Effector memory CD8-positive, alpha-beta T cell (primary cell): Measurements from ENCODE around the gene RPS6KA2.
A peak's percentile ranks its signal among the peaks of the same experiment; 100 is the strongest.

Source experiments
- ATAC-seq: fragments of 150-1000 bp; cut with Tn5 transposase; replicated peaks from 2 replicates; pipeline ENCODE4 v1.10.0; 2021; ENCODE audit warnings: mild to moderate bottlenecking, moderate library complexity
- DNase-seq, 3 experiments: peaks; one replicate each; pipeline ENCODE4 v3.0.0; 2021
- H3K27ac Mint-ChIP-seq, 2 donors: one replicate each; pipeline ENCODE4 v1.8.0; 2022; ENCODE audit warnings: mild to moderate bottlenecking in 2 of 2, mixed read lengths in 2 of 2, moderate library complexity in 2 of 2
- H3K27me3 Mint-ChIP-seq, 2 donors: one replicate each; pipeline ENCODE4 v1.8.0; 2022; ENCODE audit warnings: mixed read lengths in 2 of 2
- H3K36me3 Mint-ChIP-seq: one replicate; pipeline ENCODE4 v1.8.0; 2022; ENCODE audit warnings: mild to moderate bottlenecking, moderate library complexity, mixed read lengths; ENCODE audit not compliant: insufficient read depth
- H3K4me1 Mint-ChIP-seq, 2 donors: one replicate each; pipeline ENCODE4 v1.8.0; 2022; ENCODE audit warnings: low read depth in 2 of 2, mixed read lengths in 2 of 2
- H3K4me3 Mint-ChIP-seq, 2 donors: one replicate each; pipeline ENCODE4 v1.8.0; 2022; ENCODE audit warnings: mild to moderate bottlenecking in 2 of 2, mixed read lengths in 2 of 2, moderate library complexity in 2 of 2
- H3K9me3 Mint-ChIP-seq, 2 donors: one replicate each; pipeline ENCODE4 v1.8.0; 2022; ENCODE audit warnings: mixed read lengths in 2 of 2

Gene RPS6KA2

DNA sequence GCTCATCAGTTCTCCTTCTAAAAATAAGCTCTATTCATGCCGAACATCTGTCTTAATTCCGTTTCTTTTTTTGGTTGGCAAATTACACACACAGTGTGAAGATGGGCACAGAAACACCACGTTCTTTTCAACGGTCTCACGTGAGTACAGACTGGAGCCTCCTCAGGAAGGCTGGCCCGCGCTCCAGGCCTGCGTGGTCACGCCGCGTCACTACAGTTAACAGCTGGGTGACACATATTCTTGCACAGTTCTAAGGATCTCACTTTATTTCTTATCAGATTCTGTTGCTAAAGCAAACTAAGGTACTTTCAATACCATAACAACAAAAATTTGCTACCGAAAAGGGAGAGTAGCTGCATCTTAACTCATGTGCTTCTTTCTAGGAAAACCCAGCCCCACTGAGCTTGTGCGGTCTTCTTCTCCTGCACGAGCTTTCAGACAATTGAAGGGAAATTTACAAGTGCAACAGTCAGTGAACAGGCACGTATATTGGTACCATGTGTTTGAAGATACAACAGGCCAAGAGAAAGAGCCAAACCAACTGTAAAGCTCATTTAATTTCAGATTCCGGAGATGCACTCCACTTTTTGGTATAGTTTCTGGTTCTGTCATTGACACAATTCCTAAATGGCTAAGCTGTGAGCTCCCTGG lies 188.7 kb downstream of the RPS6KA2 start:
- Mint-ChIP-seq H3K4me1 (peaks cover 14 to 21% of the 10 kb centered on the region in 2 donors), H3K27ac (no peak overlapping the region)

GRCh38 chr6:166437661-166438060 lies 189.4 kb downstream of the RPS6KA2 start:
- Mint-ChIP-seq H3K4me3 (no peak overlapping the region), H3K9me3 (no peaks in the 10 kb centered on the region), H3K36me3 (peaks cover 6% of the 10 kb centered on the region), H3K4me1 (peaks cover 14 to 21% of the 10 kb centered on the region in 2 donors), H3K27me3 (peaks cover 8 to 20% of the 10 kb centered on the region in 2 donors), H3K27ac (no peak overlapping the region)
- no peak for DNase-seq
- no peak for ATAC-seq

More for the DNA sequence above, 188.7 kb downstream of the RPS6KA2 start:
- Mint-ChIP-seq H3K4me3 (no peak overlapping the region), H3K9me3 (no peaks in the 10 kb centered on the region), H3K36me3 (peaks cover 6% of the 10 kb centered on the region), H3K27me3 (peaks cover 8 to 20% of the 10 kb centered on the region in 2 donors)
- DNase-seq (no peak), ATAC-seq (no peak)

DNA sequence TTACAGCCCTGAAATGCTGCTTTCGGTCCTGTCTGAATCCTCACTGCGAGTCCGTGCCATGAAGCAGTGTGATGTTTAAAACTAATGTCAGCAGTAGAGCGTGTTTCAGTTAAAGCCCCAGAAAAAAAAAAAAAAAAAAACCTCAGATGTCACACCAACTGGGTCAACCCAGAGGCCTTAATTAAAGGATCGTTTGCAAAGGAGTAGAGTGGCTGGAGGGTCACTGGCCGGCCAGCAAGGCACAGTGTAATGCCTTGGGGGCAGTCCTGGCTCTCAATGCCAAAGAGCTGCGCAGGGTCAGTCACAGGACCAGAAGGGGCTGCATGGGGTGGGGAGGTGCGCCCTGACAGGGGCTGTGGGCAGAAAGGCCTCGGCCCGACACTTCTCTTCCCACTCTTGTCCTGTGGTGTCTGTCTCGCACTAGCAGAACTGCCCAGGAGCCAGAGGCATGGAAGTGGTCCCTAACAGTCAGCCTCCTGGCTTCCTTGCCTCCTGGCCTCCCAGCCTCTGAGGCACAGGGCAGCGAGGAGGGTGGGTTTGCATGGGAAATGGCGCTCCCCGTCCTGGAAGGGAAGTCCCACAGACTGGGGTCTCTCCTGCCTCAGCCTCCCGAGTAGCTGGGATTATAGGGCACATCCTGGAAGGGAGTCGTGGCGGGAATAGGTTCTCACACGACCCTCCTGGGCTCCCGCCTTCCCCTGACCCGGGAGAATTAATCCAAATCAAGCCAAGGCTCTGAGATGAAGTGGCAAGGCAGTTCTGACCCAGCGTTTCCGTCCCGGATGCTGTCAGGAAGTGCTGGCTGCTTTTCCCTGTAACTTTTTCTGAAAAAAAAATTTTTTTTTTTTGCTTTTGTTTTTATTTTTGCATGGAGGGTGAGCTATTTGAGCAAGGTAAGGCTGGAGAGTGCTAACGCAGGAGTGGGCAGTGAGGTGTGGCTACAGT lies 190.6 kb downstream of the RPS6KA2 start:
- Mint-ChIP-seq H3K9me3 (no peaks in the 10 kb centered on the region), H3K27ac (peak overlapping the region; percentile 49 to 94), H3K4me1 (peaks cover 14 to 21% of the 10 kb centered on the region in 2 donors), H3K36me3 (peaks cover 6% of the 10 kb centered on the region), H3K4me3 (peak overlapping the region; percentile 42 to 57), H3K27me3 (peaks cover 8 to 18% of the 10 kb centered on the region in 2 donors)
- ATAC-seq = no peak
- no peak for DNase-seq

- peaks cover 0 to 10% of the 10 kb centered on the region in 2 donors for H3K27me3 Mint-ChIP-seq
- peak overlapping the region; percentile 42 to 57 for H3K4me3 Mint-ChIP-seq
- H3K27ac Mint-ChIP-seq = peak overlapping the region; percentile 49 to 94
- peak; percentile 98 for ATAC-seq
- no peaks in the 10 kb centered on the region for H3K9me3 Mint-ChIP-seq
- peaks cover 14 to 21% of the 10 kb centered on the region in 2 donors for H3K4me1 Mint-ChIP-seq
- peaks cover 6% of the 10 kb centered on the region for H3K36me3 Mint-ChIP-seq
- peak; percentile 66 to 71 (median 71) for DNase-seq
Observed at GRCh38 chr6:166435574-166435973, 191.5 kb downstream of the RPS6KA2 start.

GRCh38 chr6:166434336-166434735 lies 192.7 kb downstream of the RPS6KA2 start:
- H3K4me3 Mint-ChIP-seq = no peak overlapping the region

GRCh38 chr6:166433096-166433495 lies 194.0 kb downstream of the RPS6KA2 start:
- H3K4me3 Mint-ChIP-seq = no peak overlapping the region
- no peak for DNase-seq
- H3K27ac Mint-ChIP-seq = no peak overlapping the region
- ATAC-seq = no peak
- peaks cover 10 to 13% of the 10 kb centered on the region in 2 donors for H3K4me1 Mint-ChIP-seq
- H3K36me3 Mint-ChIP-seq = peaks cover 3% of the 10 kb centered on the region
- H3K9me3 Mint-ChIP-seq = no peaks in the 10 kb centered on the region
- H3K27me3 Mint-ChIP-seq = no peaks in the 10 kb centered on the region

More at GRCh38 chr6:166434336-166434735, 192.7 kb downstream of the RPS6KA2 start:
- Mint-ChIP-seq H3K4me1 (peaks cover 11 to 14% of the 10 kb centered on the region in 2 donors), H3K9me3 (no peaks in the 10 kb centered on the region), H3K27me3 (peaks cover 0 to 4% of the 10 kb centered on the region in 2 donors), H3K27ac (no peak overlapping the region), H3K36me3 (peaks cover 3% of the 10 kb centered on the region)
- DNase-seq = no peak
- no peak for ATAC-seq

- no peak overlapping the region for H3K4me3 Mint-ChIP-seq
- H3K27me3 Mint-ChIP-seq = no peaks in the 10 kb centered on the region
- ATAC-seq (no peak), DNase-seq (no peak)
- no peaks in the 10 kb centered on the region for H3K36me3 Mint-ChIP-seq
- H3K9me3 Mint-ChIP-seq = no peaks in the 10 kb centered on the region
- peaks cover under 1 to 2% of the 10 kb centered on the region in 2 donors for H3K4me1 Mint-ChIP-seq
- H3K27ac Mint-ChIP-seq = no peak overlapping the region
Observed at GRCh38 chr6:166430269-166430668, 196.8 kb downstream of the RPS6KA2 start.

GRCh38 chr6:166424431-166424830 lies 202.6 kb downstream of the RPS6KA2 start:
- H3K4me3 Mint-ChIP-seq = no peak overlapping the region
- H3K4me1 Mint-ChIP-seq = peaks cover 16 to 20% of the 10 kb centered on the region in 2 donors
- H3K9me3 Mint-ChIP-seq = no peaks in the 10 kb centered on the region
- H3K36me3 Mint-ChIP-seq = peaks cover 6% of the 10 kb centered on the region
- DNase-seq = no peak
- ATAC-seq = no peak
- H3K27ac Mint-ChIP-seq = no peak overlapping the region
- no peaks in the 10 kb centered on the region for H3K27me3 Mint-ChIP-seq

DNA sequence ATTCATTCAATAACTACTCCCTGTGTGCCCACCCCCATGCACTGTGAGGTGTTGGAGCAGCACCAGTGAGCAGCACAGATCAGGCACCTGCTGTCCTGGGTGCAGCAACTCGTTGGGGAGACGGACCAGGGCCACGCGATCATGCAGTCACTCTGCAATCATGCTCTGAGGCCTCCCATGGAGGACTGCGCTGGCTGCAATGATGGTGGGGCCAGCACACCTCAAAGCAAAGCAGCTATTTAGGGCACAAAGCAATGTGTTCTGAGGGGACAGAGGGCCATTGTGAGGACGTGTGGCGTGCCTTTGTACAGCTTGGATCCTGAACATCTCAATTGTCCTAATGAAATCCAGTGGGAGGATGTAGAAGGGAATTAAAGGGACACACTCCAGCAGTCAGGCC lies 203.3 kb downstream of the RPS6KA2 start:
- no peak for ATAC-seq
- H3K27ac Mint-ChIP-seq = peak overlapping the region in 1 of 2 donors; percentile 44
- H3K9me3 Mint-ChIP-seq = no peaks in the 10 kb centered on the region
- peaks cover 13% of the 10 kb centered on the region for H3K36me3 Mint-ChIP-seq
- peaks cover 22 to 27% of the 10 kb centered on the region in 2 donors for H3K4me1 Mint-ChIP-seq
- DNase-seq = no peak
- no peak overlapping the region for H3K4me3 Mint-ChIP-seq
- no peaks in the 10 kb centered on the region for H3K27me3 Mint-ChIP-seq

- ATAC-seq (no peak), DNase-seq (no peak)
- Mint-ChIP-seq H3K9me3 (no peaks in the 10 kb centered on the region), H3K27me3 (no peaks in the 10 kb centered on the region), H3K4me1 (peaks cover 28 to 33% of the 10 kb centered on the region in 2 donors), H3K4me3 (no peak overlapping the region), H3K27ac (peak overlapping the region in 1 of 2 donors; percentile 66), H3K36me3 (peaks cover 18% of the 10 kb centered on the region)
Observed at GRCh38 chr6:166423051-166423745, 203.9 kb downstream of the RPS6KA2 start.

DNA sequence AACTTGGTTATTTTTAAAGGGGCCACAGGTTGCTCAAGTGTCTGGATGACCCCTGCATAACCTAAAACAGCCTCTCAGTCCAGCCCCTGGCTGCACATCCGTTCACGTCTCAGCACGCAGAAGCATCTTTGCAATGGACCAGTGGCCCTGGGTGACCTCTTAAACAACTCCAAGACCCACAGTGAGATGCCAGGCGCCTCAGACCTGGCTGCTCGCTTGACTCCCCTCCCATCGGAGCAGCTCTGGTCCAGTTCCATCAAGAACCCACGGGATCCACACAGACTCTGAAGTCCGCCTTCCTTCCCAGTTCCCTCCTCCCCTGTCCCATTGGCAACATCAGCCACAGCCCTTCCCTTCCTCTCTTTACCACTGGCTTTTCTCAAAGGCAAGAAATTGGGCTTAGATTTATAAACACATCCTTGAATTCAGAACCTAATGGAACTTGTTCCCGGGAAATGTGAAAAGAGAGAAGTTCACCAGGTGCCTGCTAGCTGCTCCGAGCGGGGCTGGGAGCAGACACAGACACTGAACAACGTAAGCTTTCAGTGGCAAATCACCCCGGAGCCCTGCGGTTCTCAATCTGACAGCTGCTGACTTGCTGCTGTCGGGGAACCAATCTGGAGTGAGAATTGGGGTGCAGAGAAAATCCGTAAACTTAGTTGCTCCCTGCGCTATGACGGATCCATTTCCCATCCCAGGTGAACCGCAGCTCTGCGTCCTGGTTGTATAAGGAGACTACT lies 204.7 kb downstream of the RPS6KA2 start:
- Mint-ChIP-seq H3K4me1 (peaks cover 35 to 41% of the 10 kb centered on the region in 2 donors), H3K36me3 (peaks cover 27% of the 10 kb centered on the region), H3K27me3 (no peaks in the 10 kb centered on the region), H3K9me3 (no peaks in the 10 kb centered on the region), H3K4me3 (no peak overlapping the region), H3K27ac (peak overlapping the region in 1 of 2 donors; percentile 66)
- no peak for ATAC-seq
- DNase-seq = no peak

- ATAC-seq (no peak), DNase-seq (no peak)
- Mint-ChIP-seq H3K4me3 (peak overlapping the region; percentile 31 to 73), H3K9me3 (peaks cover 12 to 17% of the 10 kb centered on the region in 2 donors), H3K27me3 (no peaks in the 10 kb centered on the region), H3K36me3 (peaks cover 46% of the 10 kb centered on the region), H3K27ac (peak overlapping the region; percentile 93 to 96), H3K4me1 (peaks cover 55 to 61% of the 10 kb centered on the region in 2 donors)
Observed at GRCh38 chr6:166420351-166420750, 206.7 kb downstream of the RPS6KA2 start.
